ENCODE measurements around the gene B9D1.

DNA sequence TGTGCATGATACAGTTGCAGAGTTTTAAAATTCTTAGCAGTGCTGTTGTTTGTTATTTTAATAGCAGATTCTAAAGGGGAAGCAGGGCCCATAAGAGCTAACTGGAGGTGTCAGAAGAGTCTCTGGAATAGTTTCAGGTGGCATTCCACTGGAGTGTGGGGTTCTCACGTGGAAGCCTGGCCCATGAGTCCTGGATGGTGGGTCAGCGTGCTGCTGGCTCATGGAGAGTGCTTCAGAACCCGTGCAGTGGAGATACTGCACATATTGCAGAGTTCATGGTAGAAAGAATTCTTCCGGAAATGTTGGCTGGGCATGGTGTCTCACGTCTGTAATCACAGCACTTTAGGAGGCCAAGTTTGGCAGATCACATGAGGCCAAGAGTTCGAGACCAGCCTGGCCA is 43.9 kb downstream of the B9D1 start:
- TF ChIP-seq, protein P1, sequence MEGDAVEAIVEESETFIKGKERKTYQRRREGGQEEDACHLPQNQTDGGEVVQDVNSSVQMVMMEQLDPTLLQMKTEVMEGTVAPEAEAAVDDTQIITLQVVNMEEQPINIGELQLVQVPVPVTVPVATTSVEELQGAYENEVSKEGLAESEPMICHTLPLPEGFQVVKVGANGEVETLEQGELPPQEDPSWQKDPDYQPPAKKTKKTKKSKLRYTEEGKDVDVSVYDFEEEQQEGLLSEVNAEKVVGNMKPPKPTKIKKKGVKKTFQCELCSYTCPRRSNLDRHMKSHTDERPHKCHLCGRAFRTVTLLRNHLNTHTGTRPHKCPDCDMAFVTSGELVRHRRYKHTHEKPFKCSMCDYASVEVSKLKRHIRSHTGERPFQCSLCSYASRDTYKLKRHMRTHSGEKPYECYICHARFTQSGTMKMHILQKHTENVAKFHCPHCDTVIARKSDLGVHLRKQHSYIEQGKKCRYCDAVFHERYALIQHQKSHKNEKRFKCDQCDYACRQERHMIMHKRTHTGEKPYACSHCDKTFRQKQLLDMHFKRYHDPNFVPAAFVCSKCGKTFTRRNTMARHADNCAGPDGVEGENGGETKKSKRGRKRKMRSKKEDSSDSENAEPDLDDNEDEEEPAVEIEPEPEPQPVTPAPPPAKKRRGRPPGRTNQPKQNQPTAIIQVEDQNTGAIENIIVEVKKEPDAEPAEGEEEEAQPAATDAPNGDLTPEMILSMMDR (IDR thresholded peaks at IDR 0.05; ENCODE audit: low read length) = no peak
- no peak for TF ChIP-seq EZH2phosphoT487 (IDR thresholded peaks at IDR 0.05; ENCODE audit: low read length)
- TF ChIP-seq EZH2 (optimal IDR thresholded peaks at IDR 0.05; ENCODE audit: low read depth, low read length) = no peak

Measured in MM.1S (cell line).